GM12878 (cell line): Measurements from ENCODE around the gene MCMBP. TPM values are rescaled to one million over a fixed set of nuclear protein-coding genes. Genes with fewer than 3 reads are reported as not detected.
A peak's percentile ranks its signal among the peaks of the same experiment; 100 is the strongest.

ENCODE experiments used
- GATAD2B ChIP-seq: fragments of 450-650 bp; conservative IDR thresholded peaks from 2 replicates; pipeline ENCODE4 v1.6.1; 2017; ENCODE audit warnings: low read depth, mild to moderate bottlenecking, moderate library complexity
- HDAC6 ChIP-seq: fragments of 200-600 bp; sonication (generic); IDR thresholded peaks from one replicate; pipeline ENCODE4 v1.8.0; 2017; ENCODE audit warnings: antibody characterized with exemption; ENCODE audit not compliant: unreplicated experiment
- IKZF1 ChIP-seq: fragments of 450-650 bp; conservative IDR thresholded peaks from 2 replicates; pipeline ENCODE4 v1.6.1; 2017; ENCODE audit warnings: antibody characterized with exemption, mild to moderate bottlenecking
- LARP7 ChIP-seq: fragments of 450-650 bp; IDR thresholded peaks from 2 replicates; pipeline ENCODE4 v1.6.1; 2017; ENCODE audit warnings: mild to moderate bottlenecking
- MAX ChIP-seq: IDR thresholded peaks from 2 replicates; pipeline ENCODE4 v1.6.1; 2012; ENCODE audit warnings: low read depth, low read length, improper control_type of control experiment
- MEF2A ChIP-seq: IDR thresholded peaks from 2 replicates; pipeline ENCODE4 v1.6.1; 2011; ENCODE audit warnings: low read depth, mild to moderate bottlenecking, low read length, moderate library complexity; ENCODE audit not compliant: insufficient read depth
- MTA2 ChIP-seq: fragments of 450-650 bp; IDR thresholded peaks from 2 replicates; pipeline ENCODE4 v1.6.1; 2016; ENCODE audit warnings: low read depth, mild to moderate bottlenecking, moderate library complexity
- MYB ChIP-seq: fragments of 150-350 bp; IDR thresholded peaks from 2 replicates; pipeline ENCODE4 v1.6.1; 2014; ENCODE audit warnings: mild to moderate bottlenecking, low read depth, low read length, borderline replicate concordance
- NR2C2 ChIP-seq: IDR thresholded peaks from 2 replicates; pipeline ENCODE4 v1.6.1; 2011; ENCODE audit warnings: borderline replicate concordance, low read depth; ENCODE audit not compliant: control insufficient read depth, insufficient read length
- PBX3 ChIP-seq: IDR thresholded peaks from 2 replicates; pipeline ENCODE4 v1.6.1; 2011; ENCODE audit warnings: mild to moderate bottlenecking, low read depth, low read length, moderate library complexity; ENCODE audit not compliant: insufficient replicate concordance
- PKNOX1 ChIP-seq: fragments of 450-650 bp; IDR thresholded peaks from 2 replicates; pipeline ENCODE4 v1.6.1; 2016; ENCODE audit warnings: mild to moderate bottlenecking
- RAD51 ChIP-seq: fragments of 450-650 bp; IDR thresholded peaks from 2 replicates; pipeline ENCODE4 v1.6.1; 2016; ENCODE audit warnings: moderate library complexity, mild to moderate bottlenecking, inconsistent platforms
- RCOR1 ChIP-seq: conservative IDR thresholded peaks from 2 replicates; pipeline ENCODE4 v1.6.1; 2012; ENCODE audit warnings: low read depth, low read length, improper control_type of control experiment
- SIX5 ChIP-seq: IDR thresholded peaks from 2 replicates; pipeline ENCODE4 v1.6.1; 2011; ENCODE audit warnings: mild to moderate bottlenecking, low read depth, low read length, moderate library complexity; ENCODE audit not compliant: severe bottlenecking
- TCF3 ChIP-seq: IDR thresholded peaks from 2 replicates; pipeline ENCODE4 v1.6.1; 2012; ENCODE audit warnings: low read depth, mild to moderate bottlenecking, low read length, borderline replicate concordance; ENCODE audit not compliant: insufficient read depth
- TCF7 ChIP-seq: IDR thresholded peaks from 2 replicates; pipeline ENCODE4 v1.6.1; 2014; ENCODE audit warnings: antibody characterized with exemption, borderline replicate concordance
- USF2 ChIP-seq: IDR thresholded peaks from 2 replicates; pipeline ENCODE4 v1.6.1; 2011; ENCODE audit warnings: low read depth, low read length, improper control_type of control experiment, borderline replicate concordance
- YBX1 ChIP-seq: fragments of 450-650 bp; IDR thresholded peaks from 2 replicates; pipeline ENCODE4 v1.6.1; 2016; ENCODE audit warnings: antibody characterized with exemption
- ZBTB33 ChIP-seq: fragments of 450-650 bp; IDR thresholded peaks from 2 replicates; pipeline ENCODE4 v1.6.1; 2017; ENCODE audit warnings: mild to moderate bottlenecking
- ZBTB4 ChIP-seq: fragments of 450-650 bp; formaldehyde crosslinking; IDR thresholded peaks from 2 replicates; pipeline ENCODE4 v1.4.0; 2022; ENCODE audit warnings: mild to moderate bottlenecking, moderate library complexity
- polyA plus RNA-seq, 11 experiments: library from polyadenylated mRNA; depleted of rRNA in 4 of 11; unstranded in 6 of 11; stranded (reverse) in 5 of 11; fragments of >200 nt; fragmentation: Nextera tagmentation in 4 of 11; fragmentation: Illumina TruSeq in 1 of 11; extraction: Ambion mirVana in 4 of 11; extraction: Trizol in 1 of 11; gene quantifications; 1 replicate in 1 of 11; 2 replicates in 10 of 11; pipeline versions ENCODE4 v1.2.1 to v1.2.3, GENCODE V29; 2011 to 2016; ENCODE audit warnings: inconsistent platforms in 2 of 11, missing spikeins in 2 of 11, low read depth in 1 of 11
- total RNA-seq, 4 experiments: library from RNA; depleted of rRNA in 3 of 4; stranded (reverse); fragments of >200 nt in 3 of 4; fragmentation: Illumina TruSeq in 1 of 4; extraction: Trizol in 1 of 4; gene quantifications; 2 replicates each; pipeline versions ENCODE4 v1.2.1 to v1.2.3, GENCODE V29; 2013 to 2021

MCMBP gene
- total and polyA plus RNA-seq, 10 of the 15 experiments (the other 5 are each of a cell fraction or from before 2014, with no cell fraction given) = 7.6 to 93.1 (median 75.7) TPM

- TF ChIP-seq PBX3 (no peak), HDAC6 (no peak), IKZF1 (peak; percentile 69), MAX (peak; percentile 24; the same call in 1 of the 2 replicates), MTA2 (peak; percentile 96), NR2C2 (no peak), RCOR1 (no peak), MYB (no peak), GATAD2B (0 out of 2 replicates have a peak, but pooled peaks have one; percentile 18), MEF2A (peak; percentile 88), USF2 (peak; percentile 52; the same call in 1 of the 2 replicates), SIX5 (no peak), YBX1 (no peak), RAD51 (peak; percentile 91), PKNOX1 (peak; percentile 35; the same call in 1 of the 2 replicates), TCF7 (no peak; the same call in 1 of the 2 replicates), ZBTB4 (CRISPR knock-in tag) (no peak), ZBTB33 (no peak), TCF3 (no peak), LARP7 (no peak)
These were observed 88.1 kb downstream of the MCMBP start (continued) for GRCh38 chr10:119784340-119785067.
